ENCODE results near the gene NAALADL2. TPM values are rescaled to one million over a fixed set of nuclear protein-coding genes. Genes with fewer than 3 reads are reported as not detected.
A peak's percentile ranks its signal among the peaks of the same experiment; 100 is the strongest.

The NAALADL2 gene
- total and polyA plus RNA-seq, 2 of the 4 experiments (the other 2 are of a cell fraction), result 3.8 to 19.2 TPM

DNA sequence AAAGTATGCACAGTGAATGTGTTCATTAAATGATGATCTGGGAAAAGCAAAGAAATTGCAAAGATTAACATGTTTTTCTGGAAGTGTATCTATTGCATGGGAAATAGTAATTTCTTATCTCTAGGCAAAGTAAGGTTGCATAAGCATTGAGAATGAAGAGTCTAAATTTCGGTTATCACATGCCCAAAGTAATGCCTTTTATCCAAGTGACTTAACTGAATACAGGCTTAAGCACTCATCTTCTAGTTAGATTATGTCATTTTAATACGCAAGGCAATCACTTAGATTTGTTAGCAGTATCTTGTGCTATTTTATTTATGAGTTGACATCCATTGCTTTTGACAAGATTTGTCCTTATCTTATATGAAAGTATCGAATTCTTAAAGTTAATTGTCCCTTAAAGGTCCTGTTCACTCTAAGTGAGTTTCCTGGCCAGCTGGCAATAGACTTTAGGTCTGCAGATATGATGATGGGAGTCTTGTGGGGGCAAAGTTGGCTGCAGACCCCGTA, 100.5 kb downstream of the NAALADL2 start:
- POLR2A ChIA-PET (ENCODE audit: unreplicated experiment), result no interaction called here
- intact Hi-C loops (cut with micrococcal nuclease), result loop anchor here (5.0 kb wide), 1 partner anchor 832 kb away; no protein-coding TSS in a partner anchor

More for the DNA sequence above, 100.5 kb downstream of the NAALADL2 start:
- Histone ChIP-seq H3K4me1 (ENCODE audit: control insufficient read depth, insufficient read depth, low read length) (peaks cover 19% of the 10 kb centered on the region), H2BK120ac (ENCODE audit: low read depth, low read length) (peak overlapping the region; percentile 82; the same call in 1 of the 2 replicates), H3K4me3 (ENCODE audit: insufficient read depth, low read depth, low read length) (no peak overlapping the region), H3K14ac (replicated peaks; ENCODE audit: low read depth, low read length) (no peak overlapping the region), H2AFZ (replicated peaks; ENCODE audit: low read length, poor library complexity) (no peak overlapping the region), H4K5ac (ENCODE audit: low read depth, low read length) (peak overlapping the region; percentile 67), H3K9me1 (ENCODE audit: insufficient read depth, low read length) (peaks cover 5% of the 10 kb centered on the region; the same call in 1 of the 2 replicates), H3K27me3 (ENCODE audit: control insufficient read depth, insufficient read depth, low read length) (no peaks in the 10 kb centered on the region), H3K27ac (ENCODE audit: insufficient read depth, low read length) (no peak overlapping the region), H4K91ac (ENCODE audit: insufficient read depth, low read depth, low read length) (no peak overlapping the region), H3K18ac (ENCODE audit: low read depth, low read length) (peak overlapping the region; percentile 44; the same call in 1 of the 2 replicates), H2AK9ac (replicated peaks; ENCODE audit: low read depth, low read length, poor library complexity) (no peak overlapping the region), H3K4me2 (ENCODE audit: low read depth, low read length) (no peak overlapping the region), H3K9ac (ENCODE audit: low read depth, low read length) (no peak overlapping the region), H3K56ac (ENCODE audit: extremely low read depth, insufficient read depth, low read length) (no peak overlapping the region), H3K4ac (ENCODE audit: low read depth, low read length) (peak overlapping the region; percentile 44), H3K79me1 (ENCODE audit: low read depth in 1 of 2, low read length in 2 of 2) (peaks cover 0 to 10% of the 10 kb centered on the region in 2 experiments; a peak in 1 of 4 replicates), H3K23ac (ENCODE audit: low read depth, low read length) (no peak overlapping the region), H2BK20ac (ENCODE audit: low read depth, low read length) (0 out of 2 replicates have a peak overlapping the region, but pooled peaks have one; percentile 3), H2BK15ac (ENCODE audit: low read depth, low read length) (peak overlapping the region; percentile 57; the same call in 1 of the 3 replicates), H4K8ac (ENCODE audit: low read depth in 2 of 2, low read length in 2 of 2) (0 out of 4 replicates have a peak overlapping the region, but pooled peaks have one; percentile 6 to 74), H3K9me3 (ENCODE audit: control insufficient read depth, insufficient read depth, low read length) (no peaks in the 10 kb centered on the region), H3K36me3 (ENCODE audit: control insufficient read depth, insufficient read depth, low read length) (no peaks in the 10 kb centered on the region), H2BK5ac (ENCODE audit: low read depth, low read length, poor library complexity, severe bottlenecking) (peak overlapping the region; percentile 38), H2AK5ac (ENCODE audit: low read depth, low read length) (no peak overlapping the region; the same call in 1 of the 2 replicates), H4K20me1 (ENCODE audit: insufficient read depth, low read length) (no peaks in the 10 kb centered on the region)
- dilution Hi-C loops (cut with HindIII; ENCODE audit: low sequenced_read_pairs, unreplicated experiment) (no loop called here), in situ Hi-C loops (cut with MboI; ENCODE audit: low sequenced_read_pairs) (loop anchor here (10.0 kb wide), 1 partner anchor 515 kb away; no protein-coding TSS in a partner anchor)
- ATAC-seq (ENCODE audit: low read depth) (no peak), DNase-seq (no peak)
- TF ChIP-seq, protein P1, sequence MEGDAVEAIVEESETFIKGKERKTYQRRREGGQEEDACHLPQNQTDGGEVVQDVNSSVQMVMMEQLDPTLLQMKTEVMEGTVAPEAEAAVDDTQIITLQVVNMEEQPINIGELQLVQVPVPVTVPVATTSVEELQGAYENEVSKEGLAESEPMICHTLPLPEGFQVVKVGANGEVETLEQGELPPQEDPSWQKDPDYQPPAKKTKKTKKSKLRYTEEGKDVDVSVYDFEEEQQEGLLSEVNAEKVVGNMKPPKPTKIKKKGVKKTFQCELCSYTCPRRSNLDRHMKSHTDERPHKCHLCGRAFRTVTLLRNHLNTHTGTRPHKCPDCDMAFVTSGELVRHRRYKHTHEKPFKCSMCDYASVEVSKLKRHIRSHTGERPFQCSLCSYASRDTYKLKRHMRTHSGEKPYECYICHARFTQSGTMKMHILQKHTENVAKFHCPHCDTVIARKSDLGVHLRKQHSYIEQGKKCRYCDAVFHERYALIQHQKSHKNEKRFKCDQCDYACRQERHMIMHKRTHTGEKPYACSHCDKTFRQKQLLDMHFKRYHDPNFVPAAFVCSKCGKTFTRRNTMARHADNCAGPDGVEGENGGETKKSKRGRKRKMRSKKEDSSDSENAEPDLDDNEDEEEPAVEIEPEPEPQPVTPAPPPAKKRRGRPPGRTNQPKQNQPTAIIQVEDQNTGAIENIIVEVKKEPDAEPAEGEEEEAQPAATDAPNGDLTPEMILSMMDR (conservative IDR thresholded peaks at IDR 0.05; ENCODE audit: low read depth, low read length), result no peak
- TF ChIP-seq MAZ (IDR thresholded peaks at IDR 0.05; ENCODE audit: borderline replicate concordance, low read depth, low read length), result no peak
- TF ChIP-seq BHLHE40 (IDR thresholded peaks at IDR 0.05; ENCODE audit: low read depth, low read length), result no peak
- no peak for TF ChIP-seq RCOR1 (IDR thresholded peaks at IDR 0.05; ENCODE audit: insufficient replicate concordance, low read length)
- no peak for TF ChIP-seq USF2 (IDR thresholded peaks at IDR 0.05; ENCODE audit: low read depth, low read length)
- no peak for TF ChIP-seq FOS (IDR thresholded peaks at IDR 0.05; ENCODE audit: low read depth, low read length)
- TF ChIP-seq POLR2A (IDR thresholded peaks at IDR 0.05; ENCODE audit: low read depth, low read length), result no peak
- no peak for TF ChIP-seq MAFK (IDR thresholded peaks at IDR 0.05; ENCODE audit: low read depth, low read length)
- TF ChIP-seq RAD21 (IDR thresholded peaks at IDR 0.05; ENCODE audit: low read length), result no peak
- CTCF ChIA-PET, result no interaction called here
- BruUV-seq (replicated peaks), result no TSS peak
- no CpG with 5 or more reads among the region's 4 CpGs for WGBS, 2 experiments (ENCODE audit: extremely low coverage in 2 of 2, insufficient read length in 1 of 2)

All from IMR-90 (cell line).